Ectodermal cell (in vitro differentiated cells): Measurements from ENCODE around the gene MCTP1.

Source experiments
- H3K27ac ChIP-seq: 2 replicates; pipeline ENCODE4 v1.7.0; 2013; ENCODE audit warnings: mild to moderate bottlenecking, low read depth, low read length; ENCODE audit not compliant: insufficient read depth, poor library complexity, severe bottlenecking
- H3K27me3 ChIP-seq: 2 replicates; pipeline ENCODE4 v1.7.0; 2013; ENCODE audit warnings: mild to moderate bottlenecking, low read length; ENCODE audit not compliant: insufficient read depth, control insufficient read depth, poor library complexity, severe bottlenecking
- H3K36me3 ChIP-seq: one replicate; pipeline ENCODE4 v1.7.0; 2013; ENCODE audit warnings: low read length; ENCODE audit not compliant: control insufficient read depth, insufficient read depth
- H3K4me1 ChIP-seq: one replicate; pipeline ENCODE4 v1.7.0; 2013; ENCODE audit warnings: low read length; ENCODE audit not compliant: control insufficient read depth, insufficient read depth
- H3K4me3 ChIP-seq: 2 replicates; pipeline ENCODE4 v1.7.0; 2013; ENCODE audit warnings: low read depth, low read length, control low read depth; ENCODE audit not compliant: insufficient read depth
- H3K9me3 ChIP-seq: 2 replicates; pipeline ENCODE4 v1.7.0; 2013; ENCODE audit warnings: mild to moderate bottlenecking, low read length, moderate library complexity; ENCODE audit not compliant: control insufficient read depth
- WGBS, 2 experiments: methylation state at CpG; one replicate each; pipeline ENCODE4 v1.1.7; 2013; ENCODE audit warnings: missing lambda C conversion rate in 2 of 2; 5-methylcytosine and 5-hydroxymethylcytosine counted together

Gene MCTP1

DNA sequence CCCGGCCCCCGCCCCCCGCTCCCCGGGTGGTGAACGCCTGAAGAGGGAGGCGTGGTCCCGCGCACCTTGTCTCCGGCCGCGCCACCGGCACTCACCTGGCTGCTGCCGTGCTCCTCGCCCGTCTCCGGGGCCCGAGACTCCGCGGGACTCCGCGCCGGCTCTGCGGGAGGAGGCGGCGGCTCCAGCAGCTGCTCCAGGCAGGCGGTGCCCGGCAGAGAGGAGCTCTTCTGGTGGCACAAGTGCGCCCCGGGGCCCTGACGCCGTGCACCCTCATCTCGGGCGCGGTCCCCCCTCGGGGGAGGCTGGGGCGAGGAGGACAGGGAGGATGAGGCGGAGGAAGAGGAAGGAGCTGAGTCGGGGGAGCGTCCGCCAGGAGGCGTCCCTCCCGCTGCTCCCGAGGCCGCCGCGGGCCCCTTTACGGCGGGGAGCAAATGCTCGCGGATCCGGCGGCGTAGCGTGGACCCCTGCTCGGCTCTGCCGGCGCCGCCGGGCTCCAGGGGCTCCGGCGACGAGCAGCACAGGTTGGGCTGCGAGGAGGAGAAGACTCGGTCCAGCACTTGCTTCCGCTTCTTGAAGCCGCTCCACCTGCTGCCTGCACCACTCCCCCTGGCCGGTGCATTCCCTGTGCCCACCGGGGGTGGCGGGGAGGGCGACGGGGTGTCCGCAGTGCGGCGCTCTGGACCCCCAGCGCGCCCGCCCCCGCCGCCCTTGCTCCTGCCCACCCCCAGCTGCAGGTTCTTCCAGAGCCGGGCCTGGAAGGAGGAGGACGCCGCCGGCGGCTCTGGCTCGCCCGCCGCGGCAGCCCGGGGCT lies 928 bp downstream of the MCTP1 start:
- WGBS, 2 experiments = 0% methylated on average over 89 of the region's 89 CpGs
- peak overlapping the region; percentile 70 for H3K4me3 ChIP-seq
- no peaks in the 10 kb centered on the region for H3K36me3 ChIP-seq
- H3K9me3 ChIP-seq = no peaks in the 10 kb centered on the region
- H3K27ac ChIP-seq = no peak overlapping the region
- H3K4me1 ChIP-seq = peaks cover 5% of the 10 kb centered on the region
- peaks cover 60% of the 10 kb centered on the region for H3K27me3 ChIP-seq

DNA sequence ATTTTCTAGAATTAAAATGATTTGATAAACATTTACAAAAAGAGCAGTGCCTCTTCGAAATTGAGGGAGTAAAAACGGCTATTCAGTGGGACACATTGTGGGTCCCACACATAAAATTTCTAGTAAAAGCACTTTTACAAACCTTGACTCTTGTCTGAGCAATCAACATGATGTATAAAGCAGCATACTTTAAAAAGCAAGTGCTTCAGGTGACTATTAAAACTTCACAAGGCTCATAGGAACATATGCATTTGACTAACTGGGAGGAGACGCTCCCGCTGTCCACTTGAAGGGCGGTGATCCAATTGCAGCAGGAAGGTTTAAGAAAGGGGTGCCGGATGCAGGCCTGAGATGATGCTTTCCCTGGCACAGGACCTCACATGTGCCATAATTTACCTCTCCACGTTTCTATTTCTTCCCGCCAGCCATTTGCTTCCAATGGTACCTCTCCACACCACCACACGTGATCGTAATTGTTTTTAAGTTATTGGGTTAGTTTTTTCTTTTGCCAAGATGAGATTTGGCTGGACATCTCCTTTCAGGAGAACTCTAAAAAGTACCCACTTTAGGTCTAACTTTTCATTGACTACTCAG lies 1.8 kb downstream of the MCTP1 start:
- peaks cover 5% of the 10 kb centered on the region for H3K4me1 ChIP-seq
- no peak overlapping the region for H3K27ac ChIP-seq
- H3K27me3 ChIP-seq = peaks cover 60% of the 10 kb centered on the region
- no peaks in the 10 kb centered on the region for H3K9me3 ChIP-seq
- no peak overlapping the region for H3K4me3 ChIP-seq
- no peaks in the 10 kb centered on the region for H3K36me3 ChIP-seq
- WGBS, 2 experiments = 19 to 25% methylated on average over 8 to 10 of the region's 10 CpGs

DNA sequence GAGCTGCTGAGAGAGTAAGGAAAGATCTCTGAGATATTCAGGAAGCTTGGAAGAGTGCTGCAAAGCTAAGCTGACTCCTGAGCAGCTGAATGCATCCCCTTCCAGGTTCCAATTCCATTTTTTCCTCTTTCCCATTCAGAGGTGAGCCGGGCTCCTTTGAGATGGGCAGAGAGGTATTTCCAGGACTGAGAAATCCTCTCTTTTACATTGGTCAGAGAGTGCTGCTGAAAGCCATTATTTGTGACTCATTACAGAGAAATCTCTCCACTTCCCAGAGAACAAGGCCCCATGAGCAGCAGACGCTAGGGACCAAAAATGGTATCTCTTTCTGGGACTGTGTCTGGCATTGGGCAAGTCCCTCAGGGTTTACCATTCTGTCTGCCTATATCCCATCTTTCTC lies 3.7 kb downstream of the MCTP1 start:
- 5 to 20% methylated on average over 2 of the region's 2 CpGs for WGBS, 2 experiments

DNA sequence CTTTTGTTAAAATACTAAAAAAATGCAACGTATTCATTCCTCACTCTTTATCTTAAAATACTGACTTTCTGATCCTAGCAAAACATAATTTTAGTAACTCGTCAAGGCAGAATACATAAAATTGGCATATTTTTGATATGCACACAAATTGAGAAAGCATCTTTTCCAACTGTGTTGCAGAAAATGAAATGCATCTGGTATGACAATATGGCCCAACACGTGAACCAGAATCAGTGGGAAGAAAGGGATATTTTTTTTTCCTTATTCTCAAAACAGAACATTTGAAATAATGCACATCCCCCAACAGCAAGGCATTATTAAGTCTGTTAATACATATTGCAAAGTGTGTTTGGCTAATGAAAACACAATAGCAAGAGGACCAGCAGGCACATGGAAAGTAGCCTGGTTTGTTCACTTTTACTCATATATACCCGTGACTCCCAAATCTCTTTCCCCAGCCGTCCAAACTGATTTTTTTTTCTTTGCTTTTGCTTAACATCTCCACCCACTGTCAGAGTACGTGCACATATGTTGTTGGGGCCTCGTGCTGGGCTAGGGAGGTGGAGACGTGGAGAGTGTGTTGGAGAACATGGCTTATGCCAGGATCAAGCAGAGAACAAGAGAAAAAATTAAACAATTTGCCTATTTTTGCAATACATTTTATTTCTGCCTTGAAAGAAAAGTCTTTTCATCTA lies 4.3 kb downstream of the MCTP1 start:
- 70 to 84% methylated on average over 7 of the region's 8 CpGs for WGBS, 2 experiments
- Histone ChIP-seq H3K36me3 (no peaks in the 10 kb centered on the region), H3K9me3 (no peaks in the 10 kb centered on the region), H3K27ac (no peak overlapping the region), H3K4me1 (peaks cover 8% of the 10 kb centered on the region), H3K27me3 (peaks cover 46% of the 10 kb centered on the region), H3K4me3 (no peak overlapping the region)

More for the DNA sequence above, 3.7 kb downstream of the MCTP1 start:
- H3K27ac ChIP-seq = no peak overlapping the region
- no peaks in the 10 kb centered on the region for H3K36me3 ChIP-seq
- H3K4me1 ChIP-seq = peaks cover 8% of the 10 kb centered on the region
- peaks cover 52% of the 10 kb centered on the region for H3K27me3 ChIP-seq
- H3K4me3 ChIP-seq = no peak overlapping the region
- H3K9me3 ChIP-seq = no peaks in the 10 kb centered on the region

DNA sequence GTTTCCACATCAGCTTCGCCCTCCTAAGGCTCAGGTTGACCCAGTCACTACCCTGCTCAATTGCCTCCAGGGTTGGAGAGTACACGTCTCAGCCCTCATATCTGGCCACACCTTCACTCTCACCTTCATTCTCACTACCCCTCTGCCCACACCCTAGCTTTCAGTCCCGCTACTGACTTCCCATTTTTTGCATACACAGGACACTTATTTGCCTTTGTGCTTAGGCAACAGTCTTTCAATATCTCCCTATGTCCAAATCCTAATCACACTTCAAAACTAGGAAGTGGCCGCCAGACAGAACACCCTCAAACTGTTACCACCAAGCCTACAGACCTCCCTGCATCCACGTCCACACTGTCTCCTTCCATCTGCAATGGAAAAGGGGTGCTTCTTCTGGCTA lies 10.9 kb downstream of the MCTP1 start:
- WGBS, 2 experiments = 88 to 90% methylated on average over 5 of the region's 5 CpGs
- no peak overlapping the region for H3K27ac ChIP-seq
- no peaks in the 10 kb centered on the region for H3K36me3 ChIP-seq
- H3K4me1 ChIP-seq = peaks cover 2% of the 10 kb centered on the region
- H3K9me3 ChIP-seq = no peaks in the 10 kb centered on the region
- H3K27me3 ChIP-seq = no peaks in the 10 kb centered on the region
- H3K4me3 ChIP-seq = no peak overlapping the region

DNA sequence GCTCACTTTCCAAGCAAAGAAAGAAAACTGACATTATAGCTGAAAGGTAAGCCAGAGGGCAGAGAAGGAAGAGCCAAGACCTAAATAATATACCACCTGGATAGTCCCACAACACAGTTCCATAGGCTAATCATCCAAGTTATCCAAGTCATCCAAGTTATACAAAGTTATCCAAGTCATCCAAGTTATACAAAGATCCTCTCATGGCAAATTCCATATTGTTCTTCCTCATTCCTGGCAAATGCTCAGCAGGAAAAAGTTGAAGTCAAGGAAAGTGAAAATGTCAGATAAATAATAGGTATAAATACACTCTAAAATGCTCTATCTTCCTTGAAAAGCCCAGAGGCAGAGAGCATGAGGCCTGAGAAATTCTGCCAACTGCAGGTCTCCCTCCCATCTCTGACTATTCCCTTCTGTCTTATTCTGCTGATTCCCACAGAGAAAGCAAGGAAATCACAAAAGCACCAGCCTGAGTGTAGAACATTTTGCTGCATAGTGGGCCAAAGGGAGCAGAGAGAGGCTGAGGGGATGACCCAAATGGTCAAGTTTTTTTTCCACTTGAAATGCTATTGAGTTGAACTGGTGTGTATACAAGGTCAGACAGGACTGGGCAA lies 12.5 kb downstream of the MCTP1 start:
- Histone ChIP-seq H3K4me1 (peaks cover under 1% of the 10 kb centered on the region), H3K36me3 (no peaks in the 10 kb centered on the region)

DNA sequence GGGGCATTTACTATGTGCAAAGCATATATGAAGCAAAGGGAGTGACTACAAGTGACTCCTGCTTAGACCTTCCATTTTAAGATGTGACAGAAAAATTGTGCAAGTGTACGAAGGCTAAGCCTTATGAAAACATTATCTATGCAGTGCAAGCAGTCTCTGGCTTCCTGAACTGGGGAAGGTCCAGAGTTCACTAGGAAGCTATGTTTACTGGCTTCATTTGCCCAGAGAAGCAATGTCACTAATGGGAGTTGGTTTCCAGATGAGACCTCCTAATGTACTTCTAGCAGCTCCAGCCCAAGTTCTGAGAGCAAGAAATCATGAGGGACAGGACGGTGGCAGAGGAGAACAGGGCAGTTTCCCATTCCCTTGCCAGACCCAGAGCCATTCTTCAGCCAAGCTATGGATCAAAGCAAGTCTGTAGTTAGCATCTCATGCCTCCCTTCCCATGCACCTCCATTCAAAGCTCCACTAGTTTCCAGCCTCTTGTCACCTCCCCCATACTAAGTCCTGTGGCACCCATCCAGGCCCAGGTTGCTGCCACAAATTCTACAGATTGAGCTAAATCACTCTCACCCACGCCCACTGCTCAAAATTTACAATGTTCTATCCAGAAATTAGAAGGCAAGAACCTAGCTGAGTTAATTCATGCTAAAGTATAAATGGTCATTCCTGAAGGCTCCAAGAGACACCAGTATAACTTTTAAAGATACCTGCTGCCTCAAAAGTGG lies 21.8 kb downstream of the MCTP1 start:
- Histone ChIP-seq H3K4me3 (no peak overlapping the region), H3K36me3 (no peaks in the 10 kb centered on the region), H3K27ac (no peak overlapping the region), H3K4me1 (no peaks in the 10 kb centered on the region), H3K27me3 (no peaks in the 10 kb centered on the region), H3K9me3 (no peaks in the 10 kb centered on the region)
- 79 to 90% methylated on average over 3 of the region's 3 CpGs for WGBS, 2 experiments

More for the DNA sequence above, 12.5 kb downstream of the MCTP1 start:
- no peak overlapping the region for H3K27ac ChIP-seq
- H3K4me3 ChIP-seq = no peak overlapping the region
- H3K9me3 ChIP-seq = no peaks in the 10 kb centered on the region
- no peaks in the 10 kb centered on the region for H3K27me3 ChIP-seq

DNA sequence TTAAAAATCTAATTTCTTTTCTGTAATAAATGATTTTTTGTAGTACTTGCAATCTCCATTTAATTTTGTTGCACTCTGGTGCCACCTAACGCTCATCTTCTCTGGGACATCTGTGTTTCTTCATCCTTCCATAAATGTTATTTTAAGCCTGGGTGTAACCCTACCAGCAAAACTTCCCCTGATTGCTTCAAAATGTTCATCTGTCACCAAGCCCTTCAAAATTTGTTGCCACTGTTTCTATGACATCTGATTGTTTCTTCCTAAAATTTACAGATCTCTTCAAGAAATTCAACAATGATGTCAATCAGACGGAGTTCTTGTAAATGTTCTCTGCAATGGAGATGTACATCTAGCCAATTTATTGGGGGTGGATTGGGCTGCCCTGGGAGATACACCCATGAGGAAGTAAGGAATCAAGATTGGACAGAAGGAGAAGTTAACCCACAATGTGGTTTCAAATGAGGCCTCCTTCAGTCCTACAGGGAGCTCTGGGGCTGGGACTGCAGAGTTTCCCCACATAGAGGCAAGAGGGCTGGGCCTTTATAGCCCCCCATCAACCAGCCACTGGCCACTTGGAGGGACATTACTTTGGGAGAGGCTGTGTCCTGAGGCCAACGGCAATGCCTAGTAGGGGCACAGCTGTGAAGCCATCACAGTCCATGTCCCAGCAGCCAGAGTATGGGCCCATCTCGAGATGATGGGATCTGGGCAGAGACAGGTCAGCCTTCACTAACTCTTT lies 23.3 kb downstream of the MCTP1 start:
- Histone ChIP-seq H3K27me3 (no peaks in the 10 kb centered on the region), H3K4me3 (no peak overlapping the region), H3K9me3 (no peaks in the 10 kb centered on the region), H3K36me3 (no peaks in the 10 kb centered on the region), H3K27ac (no peak overlapping the region), H3K4me1 (no peaks in the 10 kb centered on the region)
- 76 to 79% methylated on average over 4 of the region's 4 CpGs for WGBS, 2 experiments

DNA sequence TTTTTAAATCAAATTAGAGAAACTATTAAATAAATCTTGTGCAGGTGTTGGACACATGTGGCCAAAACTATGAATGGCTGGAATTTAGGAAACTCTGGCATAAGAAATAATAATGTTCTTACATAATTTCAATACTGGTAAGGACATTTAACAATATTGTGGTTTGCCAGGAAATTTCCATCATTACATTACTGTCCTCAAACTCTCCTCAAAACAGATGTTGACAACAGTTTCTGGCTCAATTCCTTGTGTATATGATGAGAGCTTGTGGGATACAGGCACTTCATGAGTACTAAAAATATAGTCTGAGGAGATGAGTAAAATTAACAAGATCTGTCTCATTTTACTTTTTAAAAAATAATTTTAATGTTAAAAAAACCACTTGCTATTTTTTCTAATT lies 27.9 kb downstream of the MCTP1 start:
- H3K36me3 ChIP-seq = no peaks in the 10 kb centered on the region
- no peaks in the 10 kb centered on the region for H3K9me3 ChIP-seq
- no peak overlapping the region for H3K4me3 ChIP-seq

More for the DNA sequence above, 27.9 kb downstream of the MCTP1 start:
- Histone ChIP-seq H3K27ac (no peak overlapping the region), H3K4me1 (no peaks in the 10 kb centered on the region), H3K27me3 (no peaks in the 10 kb centered on the region)
